Measurements from ENCODE around the gene IRGM. TPM values are rescaled to one million over a fixed set of nuclear protein-coding genes. Genes with fewer than 3 reads are reported as not detected.

Gene IRGM
- total RNA-seq, 4 donors from 2014 or later: 0.44 to 0.98 TPM; not detected in 2

DNA sequence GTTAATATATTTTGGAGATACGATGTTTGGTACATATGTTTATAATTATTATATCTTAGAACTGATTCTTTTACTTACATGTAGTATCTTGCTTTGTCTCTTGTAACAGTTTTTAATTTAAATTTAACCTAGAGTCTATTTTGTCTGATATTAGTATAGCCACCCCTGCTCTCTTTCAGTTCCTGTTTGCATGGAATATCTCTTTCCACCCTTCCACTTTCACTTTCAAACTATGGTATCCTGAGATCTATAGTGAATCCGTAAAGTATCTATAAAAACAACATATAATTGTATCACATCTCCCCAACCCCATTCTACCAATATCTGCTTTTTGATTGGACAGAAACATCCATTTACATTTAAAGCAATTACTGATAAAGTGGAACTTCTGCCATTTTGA is 7.2 kb downstream of the IRGM start:
- TF ChIP-seq, protein P1, sequence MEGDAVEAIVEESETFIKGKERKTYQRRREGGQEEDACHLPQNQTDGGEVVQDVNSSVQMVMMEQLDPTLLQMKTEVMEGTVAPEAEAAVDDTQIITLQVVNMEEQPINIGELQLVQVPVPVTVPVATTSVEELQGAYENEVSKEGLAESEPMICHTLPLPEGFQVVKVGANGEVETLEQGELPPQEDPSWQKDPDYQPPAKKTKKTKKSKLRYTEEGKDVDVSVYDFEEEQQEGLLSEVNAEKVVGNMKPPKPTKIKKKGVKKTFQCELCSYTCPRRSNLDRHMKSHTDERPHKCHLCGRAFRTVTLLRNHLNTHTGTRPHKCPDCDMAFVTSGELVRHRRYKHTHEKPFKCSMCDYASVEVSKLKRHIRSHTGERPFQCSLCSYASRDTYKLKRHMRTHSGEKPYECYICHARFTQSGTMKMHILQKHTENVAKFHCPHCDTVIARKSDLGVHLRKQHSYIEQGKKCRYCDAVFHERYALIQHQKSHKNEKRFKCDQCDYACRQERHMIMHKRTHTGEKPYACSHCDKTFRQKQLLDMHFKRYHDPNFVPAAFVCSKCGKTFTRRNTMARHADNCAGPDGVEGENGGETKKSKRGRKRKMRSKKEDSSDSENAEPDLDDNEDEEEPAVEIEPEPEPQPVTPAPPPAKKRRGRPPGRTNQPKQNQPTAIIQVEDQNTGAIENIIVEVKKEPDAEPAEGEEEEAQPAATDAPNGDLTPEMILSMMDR (IDR thresholded peaks at IDR 0.05; ENCODE audit: low read depth): no peak

DNA sequence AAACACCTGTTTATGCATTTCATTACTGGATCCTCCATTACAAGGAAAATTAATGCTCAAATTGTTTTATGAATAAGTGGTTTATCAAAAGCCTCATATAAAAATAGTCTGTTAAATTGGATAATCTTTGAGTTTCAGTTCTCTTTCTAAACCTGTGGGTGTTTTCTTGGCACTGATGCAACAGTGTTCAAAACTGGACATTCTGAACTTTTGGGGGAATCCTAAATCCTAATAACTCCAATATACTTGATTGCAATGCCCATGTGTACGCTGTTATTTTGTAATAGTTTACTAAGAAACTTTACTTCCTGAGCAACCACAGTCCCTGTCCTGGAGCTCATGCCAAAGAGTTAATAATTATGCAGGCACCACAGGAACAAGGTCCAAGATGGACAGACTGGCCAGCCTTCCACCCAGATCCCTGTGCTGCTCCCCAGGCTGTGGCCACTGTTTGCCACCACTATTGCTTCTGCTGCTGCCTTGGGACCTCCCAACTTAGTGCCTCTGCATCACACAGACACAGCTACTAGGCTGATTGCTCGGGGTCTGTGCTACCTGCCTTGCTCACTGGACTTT is 14.0 kb downstream of the IRGM start:
- TF ChIP-seq, protein P1 (IDR thresholded peaks at IDR 0.05; ENCODE audit: low read depth): no peak

DNA sequence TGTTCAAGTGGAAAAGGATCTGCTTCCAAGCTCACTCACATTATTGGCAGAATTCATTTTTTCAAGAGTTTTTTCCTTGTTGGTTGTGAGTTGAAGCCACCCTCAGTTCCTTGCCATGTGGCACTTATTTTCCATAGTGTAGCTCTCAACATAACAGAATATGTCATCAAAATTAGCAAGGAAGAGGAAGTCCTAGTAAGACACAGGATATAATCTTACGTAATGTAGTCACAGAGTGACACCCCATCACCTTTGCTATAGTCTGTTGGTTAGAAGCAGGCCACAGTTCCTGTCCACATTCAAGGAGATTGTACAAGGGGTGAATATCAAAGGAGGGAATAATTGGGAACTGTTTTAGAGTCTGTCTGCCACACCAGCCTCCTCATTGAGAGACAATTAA is 15.7 kb downstream of the IRGM start:
- TF ChIP-seq, protein P1 (IDR thresholded peaks at IDR 0.05; ENCODE audit: low read depth): no peak

DNA sequence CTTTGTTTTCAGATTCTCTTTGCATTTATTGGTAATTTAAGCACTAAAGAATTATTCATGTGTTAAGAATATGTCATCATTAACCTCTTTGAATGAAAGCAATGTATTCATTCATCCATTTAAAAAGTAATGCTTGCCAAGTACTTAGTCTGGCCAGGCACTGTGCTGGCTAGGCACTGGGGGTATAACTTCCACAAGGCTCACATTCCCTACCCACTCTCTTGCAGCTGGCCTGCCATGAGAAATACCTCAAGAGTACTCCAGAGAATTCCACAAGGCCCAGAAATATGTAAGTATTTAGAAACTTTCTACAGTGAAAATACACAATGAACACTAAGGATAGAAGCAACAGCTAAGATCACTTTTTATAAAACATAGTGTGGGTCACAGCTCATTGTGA is 33.0 kb downstream of the IRGM start:
- TF ChIP-seq, protein P1 (IDR thresholded peaks at IDR 0.05; ENCODE audit: low read depth): no peak

DNA sequence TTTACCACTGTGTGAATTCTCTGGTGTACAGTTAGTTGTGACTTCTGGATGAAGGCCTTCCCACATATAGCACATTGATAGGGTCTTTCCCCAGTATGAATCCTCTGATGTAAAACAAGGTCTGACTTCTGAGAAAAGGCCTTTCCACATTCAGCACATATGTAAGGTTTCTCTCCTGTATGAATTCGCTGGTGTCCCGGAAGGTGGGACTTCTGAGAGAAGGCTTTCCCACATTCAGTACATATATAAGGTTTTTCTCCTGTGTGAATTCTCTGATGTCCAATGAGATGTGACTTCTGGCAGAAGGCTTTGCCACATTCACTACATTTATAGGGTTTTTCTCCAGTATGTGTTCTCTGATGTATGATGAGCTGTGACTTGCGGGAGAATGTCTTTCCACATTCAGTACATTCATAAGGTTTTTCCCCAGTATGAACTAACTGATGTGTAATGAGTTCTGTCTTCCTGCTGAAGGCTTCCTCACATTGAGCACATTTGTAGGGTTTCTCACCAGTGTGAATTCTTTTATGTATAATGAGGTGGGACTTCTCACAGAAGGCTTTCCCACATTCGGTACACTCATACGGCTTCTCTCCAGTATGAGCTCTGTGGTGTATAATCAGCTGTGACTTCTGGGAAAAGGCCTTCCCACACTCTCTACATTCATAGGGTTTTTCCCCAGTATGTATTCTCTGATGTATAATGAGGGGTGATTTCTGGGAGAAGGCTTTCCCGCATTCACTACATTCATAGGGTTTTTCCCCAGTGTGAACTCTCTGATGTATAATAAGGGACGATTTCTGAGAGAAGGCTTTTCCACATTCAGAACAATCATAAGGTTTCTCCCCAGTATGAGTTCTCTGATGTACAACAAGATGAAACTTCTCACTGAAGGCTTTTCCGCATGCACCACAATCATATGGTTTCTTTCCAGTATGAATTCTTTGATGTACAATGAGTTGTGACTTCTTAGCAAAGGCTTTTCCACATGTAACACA is 49.4 kb downstream of the IRGM start:
- TF ChIP-seq, protein P1 (IDR thresholded peaks at IDR 0.05; ENCODE audit: low read depth): no peak

Other genes with a start within 250 kb of the IRGM start
- 10 to 100 TPM; 12.2 to 40.7 (median 21.4) TPM for gene SYNPO, start 205.9 kb upstream of the IRGM start, total RNA-seq
- under 1 TPM in 1 of 4 donors, not detected in 3; 0.22 TPM for gene MYOZ3, start 185.3 kb upstream of the IRGM start, total RNA-seq
- gene RBM22, start 145.5 kb upstream of the IRGM start, total RNA-seq: 10 to 100 TPM; 32.8 to 35.5 (median 34.4) TPM
- gene DCTN4, start 87.5 kb upstream of the IRGM start, total RNA-seq: 10 to 100 TPM; 57.3 to 93.9 (median 76.5) TPM
- gene SMIM3, start 67.8 kb upstream of the IRGM start, total RNA-seq: 100 to 1,000 TPM; 143 to 221 (median 188) TPM
- 1 to 10 TPM; 2.4 to 4.9 (median 3.5) TPM for gene ZNF300, start 58.5 kb downstream of the IRGM start, total RNA-seq
- gene GPX3, start 174.1 kb downstream of the IRGM start, total RNA-seq: over 10,000 TPM in 1 of 4 donors, 1,000 to 10,000 TPM in 3; 5,163 to 10,140 (median 6,795) TPM
- gene TNIP1, start 234.5 kb downstream of the IRGM start, total RNA-seq: 100 to 1,000 TPM in 3 of 4 donors, 10 to 100 TPM in 1; 97.1 to 376 (median 190) TPM

All from subcutaneous adipose tissue (tissue), 4 donors.